Activated gamma-delta T cell treated with Interleukin-2 at 50 U/mL for 16 hours (primary cell): ENCODE measurements around the gene PKNOX2.

Experiments used
- DNase-seq: peaks from one replicate; pipeline ENCODE4 v3.0.0-alpha.2; 2020

Gene PKNOX2

GRCh38 chr11:125239585-125240560 is 75.3 kb downstream of the PKNOX2 start:
- no peak for DNase-seq

DNA sequence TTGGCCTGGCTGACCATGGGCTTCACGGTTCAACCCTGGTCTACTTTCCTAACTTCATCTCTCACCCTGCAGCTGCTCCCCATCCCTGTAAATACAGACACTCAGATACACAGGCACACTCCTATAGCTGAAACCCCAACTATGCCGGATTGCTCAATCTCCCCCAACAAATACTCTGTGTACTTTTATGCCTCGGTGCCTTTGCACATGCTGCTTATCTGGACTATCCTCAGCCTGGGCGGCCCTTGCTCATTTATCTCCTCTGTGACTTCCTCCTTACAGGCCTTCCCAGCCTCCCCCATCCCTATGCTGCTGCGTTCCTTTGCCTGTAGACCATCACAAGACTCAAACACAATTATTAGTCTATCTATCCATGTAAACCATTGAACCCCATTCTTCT is 76.6 kb downstream of the PKNOX2 start:
- no peak for DNase-seq

DNA sequence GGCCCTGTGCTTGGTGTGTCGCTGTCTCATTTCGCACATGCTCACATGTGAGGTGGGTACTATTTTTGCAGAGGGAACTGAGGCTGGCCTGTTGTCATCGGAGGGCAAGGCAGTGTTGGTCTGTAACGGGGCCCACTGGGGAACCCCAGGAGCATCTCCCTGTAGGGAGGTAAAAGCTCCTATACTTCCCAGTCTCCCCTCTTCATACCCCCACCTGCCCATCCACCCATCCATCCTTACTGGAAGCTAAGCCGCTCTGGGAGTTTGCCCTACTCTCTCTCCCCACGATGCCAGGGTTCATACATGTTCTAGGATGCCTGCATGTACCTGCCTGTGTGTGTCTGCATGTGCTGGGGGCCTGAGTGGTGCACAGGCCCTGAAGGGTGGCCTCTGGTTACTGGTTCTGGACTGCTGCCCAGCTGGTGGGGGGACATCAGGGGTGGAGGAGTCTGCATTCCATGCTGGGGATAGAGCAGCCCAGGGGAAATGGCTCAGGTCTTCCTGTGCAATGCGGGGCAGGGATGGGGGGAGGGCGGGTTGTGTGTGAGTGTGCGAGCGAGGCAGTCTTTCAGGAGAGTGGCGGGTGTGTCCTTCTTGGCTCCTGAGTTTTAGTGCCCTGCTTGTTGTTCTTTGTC is 77.7 kb downstream of the PKNOX2 start:
- DNase-seq = no peak

GRCh38 chr11:125244166-125244565 is 79.6 kb downstream of the PKNOX2 start:
- no peak for DNase-seq

DNA sequence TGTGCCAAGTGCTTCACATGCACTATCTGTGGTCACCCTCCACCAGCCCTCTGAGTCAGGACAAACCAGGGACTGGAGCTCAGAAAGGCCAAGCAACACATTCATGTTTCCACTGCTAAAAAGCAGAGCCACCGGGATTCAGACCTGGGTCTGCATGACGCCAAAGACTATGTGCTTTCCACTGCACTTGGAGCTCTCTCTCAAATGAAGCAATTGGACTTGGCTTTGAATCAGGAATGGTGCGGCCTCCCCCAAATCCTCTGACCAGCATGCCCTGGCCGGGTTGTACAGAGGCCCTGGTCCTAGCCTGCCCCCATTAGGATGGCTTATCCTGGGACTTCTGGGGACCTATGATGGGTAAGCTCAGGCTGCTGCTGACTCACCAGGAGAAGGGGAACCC is 80.7 kb downstream of the PKNOX2 start:
- no peak for DNase-seq

- no peak for DNase-seq
These were observed 82.9 kb downstream of the PKNOX2 start for GRCh38 chr11:125247431-125247830.

DNA sequence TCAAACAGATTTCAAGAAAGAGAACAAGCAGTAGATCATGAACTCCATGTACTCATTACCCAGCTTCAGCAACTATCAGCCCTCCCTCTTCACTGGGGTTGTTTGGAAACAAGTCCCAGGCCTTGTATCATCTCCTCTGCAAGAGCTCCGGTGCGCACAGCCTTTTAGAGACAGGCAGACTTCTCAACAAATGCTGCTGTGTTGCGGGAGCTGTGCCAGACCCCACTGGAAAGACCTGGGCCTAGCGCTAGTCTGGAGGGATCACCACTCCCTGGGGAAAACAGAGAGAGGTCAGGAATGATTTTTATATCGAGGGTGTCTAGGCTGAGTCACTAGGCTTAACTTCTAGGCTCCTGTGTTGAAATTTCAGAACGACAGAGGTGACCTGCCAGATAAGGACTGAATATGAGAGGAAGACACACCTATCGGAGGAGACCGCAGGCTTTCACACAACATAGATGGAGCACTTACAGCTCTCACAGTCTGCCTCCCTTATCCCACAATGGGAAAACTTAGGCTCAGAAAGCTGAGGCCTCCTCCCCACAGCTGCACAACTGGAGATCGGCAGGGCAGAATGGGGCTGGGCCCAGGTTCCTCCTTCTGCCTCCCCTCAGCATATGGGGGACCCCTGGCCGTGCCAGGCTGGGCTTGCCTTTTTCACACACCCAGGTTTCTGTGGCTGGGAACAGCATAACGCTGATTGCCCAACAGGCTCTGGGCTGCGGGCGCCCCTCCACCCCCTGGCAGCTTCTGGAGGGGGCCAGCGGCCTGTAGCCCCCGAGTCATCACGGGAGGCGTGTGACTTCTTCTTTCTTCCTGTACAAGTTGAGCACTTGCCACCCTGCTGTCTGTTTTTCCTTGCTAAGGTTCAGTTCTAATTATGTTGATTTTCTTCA is 86.0 kb downstream of the PKNOX2 start:
- DNase-seq = no peak

DNA sequence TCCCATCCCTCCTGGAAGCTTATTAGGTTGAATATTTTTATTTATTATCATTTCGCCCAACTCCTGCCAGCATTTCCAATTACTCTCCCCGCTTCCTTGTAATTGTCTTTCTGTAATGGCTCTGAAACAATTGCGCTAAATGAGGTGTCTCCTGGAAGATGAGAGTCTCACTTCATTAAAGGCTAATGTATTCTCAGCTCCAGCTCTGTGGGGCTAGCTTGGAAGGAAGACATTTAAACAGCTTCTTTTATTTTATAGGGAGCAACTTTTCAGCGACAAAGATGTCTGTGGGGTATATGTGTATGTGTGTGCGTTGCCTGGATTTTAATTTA is 86.6 kb downstream of the PKNOX2 start:
- DNase-seq = no peak

- no peak for DNase-seq
These were observed 87.4 kb downstream of the PKNOX2 start for GRCh38 chr11:125251956-125252355.

- no peak for DNase-seq
These were observed 88.7 kb downstream of the PKNOX2 start for GRCh38 chr11:125253289-125253688.

- DNase-seq = no peak
These were observed 89.4 kb downstream of the PKNOX2 start for GRCh38 chr11:125253795-125254525.

GRCh38 chr11:125256541-125257189 is 92.1 kb downstream of the PKNOX2 start:
- DNase-seq = no peak

DNA sequence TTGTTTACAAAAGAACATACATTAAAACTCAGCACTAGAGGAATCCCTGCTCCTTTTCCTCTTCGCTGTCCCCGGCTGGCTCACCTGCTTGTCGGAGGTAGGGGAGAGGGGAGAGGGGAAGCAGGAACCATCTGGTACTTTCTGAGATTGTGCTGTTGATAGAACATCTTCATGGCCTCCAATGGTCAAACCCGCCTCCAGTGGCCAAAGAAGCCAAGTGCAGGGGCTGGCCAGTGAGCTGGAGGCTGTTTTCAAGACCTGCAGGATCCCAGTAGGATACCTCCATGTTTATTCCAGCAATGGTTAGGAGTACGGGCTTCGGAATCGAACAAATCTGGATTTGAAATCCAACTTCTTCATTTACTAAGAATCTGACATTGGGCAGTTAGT is 92.6 kb downstream of the PKNOX2 start:
- no peak for DNase-seq

DNA sequence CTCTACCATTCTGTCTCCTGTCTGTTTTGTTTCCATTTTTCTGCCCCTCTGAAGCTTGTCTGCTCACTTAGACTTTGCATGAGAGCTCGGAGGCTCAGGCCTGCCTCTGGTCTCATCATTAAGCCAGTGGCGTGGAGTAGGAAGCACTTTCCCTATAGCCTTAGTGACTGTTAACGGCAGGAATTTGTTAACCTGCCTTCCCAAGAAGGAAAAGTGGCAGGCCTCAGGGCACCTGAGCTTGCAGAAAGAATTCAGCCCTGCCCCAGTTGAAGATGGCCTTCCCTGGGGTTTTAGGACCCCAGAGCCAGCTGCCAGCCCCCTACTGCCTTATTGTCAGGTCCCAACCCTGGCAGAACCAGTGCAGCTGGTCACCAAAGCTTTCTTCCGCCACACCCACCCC is 93.2 kb downstream of the PKNOX2 start:
- DNase-seq = no peak

GRCh38 chr11:125258291-125259032 is 93.9 kb downstream of the PKNOX2 start:
- no peak for DNase-seq

- DNase-seq = no peak
These were observed 97.0 kb downstream of the PKNOX2 start for GRCh38 chr11:125261588-125261987.

- no peak for DNase-seq
These were observed 97.8 kb downstream of the PKNOX2 start for GRCh38 chr11:125262194-125262829.

- DNase-seq = no peak
These were observed 98.3 kb downstream of the PKNOX2 start for GRCh38 chr11:125262830-125263218.

- DNase-seq = no peak
These were observed 98.8 kb downstream of the PKNOX2 start for GRCh38 chr11:125263268-125263790.
